OCI-M1 (cell line): ENCODE measurements around the gene COX7A2.

Source experiments
- DNase-seq: peaks from one replicate; lab custom pipeline; 2025; lab: John Stamatoyannopoulos, UW

Gene COX7A2

GRCh38 chr6:75243333-75244062 is at the start of gene COX7A2:
Gene COX7A2 (minus strand): TSS chr6:75243801. CDS start chr6:75243734, 67 bp downstream.
- peak; percentile 99 for DNase-seq

- DNase-seq = peak; percentile 42
These were observed 49.0 kb upstream of the COX7A2 start for GRCh38 chr6:75292555-75292954.

- no peak for DNase-seq
These were observed 48.1 kb upstream of the COX7A2 start for GRCh38 chr6:75291744-75292143.

- peak; percentile 48 for DNase-seq
These were observed 47.7 kb upstream of the COX7A2 start for GRCh38 chr6:75291331-75291730.

GRCh38 chr6:75290136-75290945 is 46.7 kb upstream of the COX7A2 start:
- no peak for DNase-seq

GRCh38 chr6:75288023-75288422 is 44.4 kb upstream of the COX7A2 start:
- no peak for DNase-seq

- no peak for DNase-seq
These were observed 43.8 kb upstream of the COX7A2 start for GRCh38 chr6:75287424-75287823.

GRCh38 chr6:75286955-75287354 is 43.4 kb upstream of the COX7A2 start:
- DNase-seq = no peak

- DNase-seq = peak; percentile 79
These were observed 41.7 kb upstream of the COX7A2 start for GRCh38 chr6:75285283-75285639.

- DNase-seq = peak; percentile 99
These were observed 41.2 kb upstream of the COX7A2 start, which contains the start of gene TMEM30A for GRCh38 chr6:75284632-75285282. Gene TMEM30A (minus strand): TSS chr6:75284792. CDS start chr6:75284638, 154 bp downstream.

GRCh38 chr6:75283907-75284631 is 40.5 kb upstream of the COX7A2 start:
- peak; percentile 62 for DNase-seq

- DNase-seq = no peak
These were observed 39.1 kb upstream of the COX7A2 start for GRCh38 chr6:75282706-75283105.

- DNase-seq = no peak
These were observed 38.1 kb upstream of the COX7A2 start for GRCh38 chr6:75281653-75282052.

- DNase-seq = no peak
These were observed 36.7 kb upstream of the COX7A2 start for GRCh38 chr6:75280131-75280855.

- peak; percentile 70 for DNase-seq
These were observed 35.8 kb upstream of the COX7A2 start for GRCh38 chr6:75279418-75279817.

GRCh38 chr6:75278474-75279077 is 35.0 kb upstream of the COX7A2 start:
- DNase-seq = peak; percentile 40

GRCh38 chr6:75275067-75275466 is 31.5 kb upstream of the COX7A2 start:
- DNase-seq = no peak

- DNase-seq = no peak
These were observed 29.4 kb upstream of the COX7A2 start for GRCh38 chr6:75273009-75273408.

- DNase-seq = no peak
These were observed 28.7 kb upstream of the COX7A2 start for GRCh38 chr6:75272145-75272840.

GRCh38 chr6:75268988-75269354 is 25.4 kb upstream of the COX7A2 start:
- no peak for DNase-seq
